H9 (cell line): Measurements from ENCODE around the gene PCGF5. TPM values are rescaled to one million over a fixed set of nuclear protein-coding genes. Genes with fewer than 3 reads are reported as not detected.

Experiments
- DNase-seq: peaks from one replicate; pipeline ENCODE4 v3.0.0-alpha.2; 2017
- H2AFZ ChIP-seq: one replicate; pipeline ENCODE4 v1.6.1; 2013; ENCODE audit warnings: mild to moderate bottlenecking, low read length, control low read depth, moderate library complexity
- H2AK5ac ChIP-seq: 2 replicates; pipeline ENCODE4 v1.6.1; 2013; ENCODE audit warnings: low read length, control low read depth, mixed read lengths; ENCODE audit not compliant: insufficient read length
- H2BK120ac ChIP-seq: one replicate; pipeline ENCODE4 v1.6.1; 2013; ENCODE audit warnings: low read depth, mild to moderate bottlenecking, low read length, control low read depth, inconsistent platforms; ENCODE audit not compliant: poor library complexity, severe bottlenecking
- H2BK12ac ChIP-seq: 2 replicates; pipeline ENCODE4 v1.6.1; 2013; ENCODE audit warnings: low read length, control low read depth, mixed read lengths, low read depth; ENCODE audit not compliant: insufficient read length
- H2BK15ac ChIP-seq: 2 replicates; pipeline ENCODE4 v1.6.1; 2013; ENCODE audit warnings: low read depth, low read length, control low read depth
- H2BK20ac ChIP-seq: one replicate; pipeline ENCODE4 v1.6.1; 2013; ENCODE audit warnings: low read depth, mild to moderate bottlenecking, low read length, control low read depth, inconsistent platforms; ENCODE audit not compliant: poor library complexity, severe bottlenecking
- H2BK5ac ChIP-seq: 2 replicates; pipeline ENCODE4 v1.6.1; 2013; ENCODE audit warnings: low read length, control low read depth, mixed read lengths; ENCODE audit not compliant: insufficient read length
- H3K14ac ChIP-seq: 2 replicates; pipeline ENCODE4 v1.6.1; 2013; ENCODE audit warnings: low read length, control low read depth; ENCODE audit not compliant: insufficient read depth
- H3K18ac ChIP-seq: 2 replicates; pipeline ENCODE4 v1.6.1; 2013; ENCODE audit warnings: low read depth, mild to moderate bottlenecking, mixed read lengths, low read length, control low read depth; ENCODE audit not compliant: insufficient read length
- H3K23ac ChIP-seq: 2 replicates; pipeline ENCODE4 v1.6.1; 2013; ENCODE audit warnings: low read length, control low read depth, mixed read lengths, low read depth; ENCODE audit not compliant: insufficient read length
- H3K23me2 ChIP-seq: 2 replicates; pipeline ENCODE4 v1.6.1; 2013; ENCODE audit warnings: low read depth, mild to moderate bottlenecking, mixed read lengths, low read length, control low read depth; ENCODE audit not compliant: insufficient read length, poor library complexity, severe bottlenecking
- H3K27ac ChIP-seq: 2 replicates; pipeline ENCODE4 v1.5.1; 2013; ENCODE audit warnings: low read length, control low read depth, mixed read lengths, low read depth; ENCODE audit not compliant: insufficient read length
- H3K27me3 ChIP-seq: 2 replicates; pipeline ENCODE4 v1.6.1; 2013; ENCODE audit warnings: low read length, control low read depth, inconsistent platforms; ENCODE audit not compliant: insufficient read depth
- H3K4ac ChIP-seq: 2 replicates; pipeline ENCODE4 v1.6.1; 2013; ENCODE audit warnings: low read depth, mild to moderate bottlenecking, control low read depth, inconsistent platforms, low read length, moderate library complexity
- H3K4me1 ChIP-seq: 2 replicates; pipeline ENCODE4 v1.6.1; 2013; ENCODE audit warnings: low read length, control low read depth, inconsistent platforms; ENCODE audit not compliant: insufficient read depth
- H3K4me2 ChIP-seq: 2 replicates; pipeline ENCODE4 v1.6.1; 2013; ENCODE audit warnings: low read length, control low read depth, mixed read lengths; ENCODE audit not compliant: insufficient read length, insufficient read depth
- H3K56ac ChIP-seq: 2 replicates; pipeline ENCODE4 v1.6.1; 2013; ENCODE audit warnings: low read depth, mild to moderate bottlenecking, mixed read lengths, low read length, control low read depth; ENCODE audit not compliant: insufficient read length
- H3K79me1 ChIP-seq: 2 replicates; pipeline ENCODE4 v1.6.1; 2013; ENCODE audit warnings: low read depth, mild to moderate bottlenecking, moderate library complexity, low read length, control low read depth, inconsistent platforms; ENCODE audit not compliant: insufficient read depth, poor library complexity, severe bottlenecking
- H3K79me2 ChIP-seq: 2 replicates; pipeline ENCODE4 v1.6.1; 2013; ENCODE audit warnings: low read length, control low read depth, inconsistent platforms; ENCODE audit not compliant: insufficient read depth
- H3K9ac ChIP-seq: 2 replicates; pipeline ENCODE4 v1.6.1; 2013; ENCODE audit warnings: low read length, control low read depth, mixed read lengths; ENCODE audit not compliant: insufficient read length; ENCODE audit errors: extremely low read depth
- H3K9me3 ChIP-seq: one replicate; pipeline ENCODE4 v1.6.1; 2013; ENCODE audit warnings: low read depth, low read length, inconsistent platforms; ENCODE audit not compliant: control insufficient read depth
- H3T11ph ChIP-seq: one replicate; pipeline ENCODE4 v1.6.1; 2013; ENCODE audit warnings: mild to moderate bottlenecking, low read length, control low read depth, inconsistent platforms
- H4K20me1 ChIP-seq: one replicate; pipeline ENCODE4 v1.6.1; 2013; ENCODE audit not compliant: control insufficient read depth, insufficient read length, insufficient read depth
- H4K5ac ChIP-seq: 2 replicates; pipeline ENCODE4 v1.6.1; 2013; ENCODE audit warnings: low read depth, mild to moderate bottlenecking, mixed read lengths, low read length, control low read depth; ENCODE audit not compliant: insufficient read length
- H4K8ac ChIP-seq: replicated peaks from 2 replicates; pipeline ENCODE4 v1.6.1; 2013; ENCODE audit warnings: low read length, control low read depth, mixed read lengths, low read depth; ENCODE audit not compliant: insufficient read length
- H4K91ac ChIP-seq: 2 replicates; pipeline ENCODE4 v1.6.1; 2013; ENCODE audit warnings: low read depth, mild to moderate bottlenecking, moderate library complexity, mixed read lengths, low read length, control low read depth; ENCODE audit not compliant: insufficient read length
- H3K27ac Mint-ChIP-seq, 3 experiments: 2 replicates in 2 of 3; 3 replicates in 1 of 3; pipeline ENCODE4 v1.8.0; 2020 to 2021; ENCODE audit warnings: mixed read lengths in 3 of 3, mild to moderate bottlenecking in 1 of 3, moderate library complexity in 1 of 3
- H3K27me3 Mint-ChIP-seq: 2 replicates; pipeline ENCODE4 v1.8.0; 2021; ENCODE audit warnings: low read depth, mild to moderate bottlenecking, moderate library complexity, mixed read lengths
- H3K36me3 Mint-ChIP-seq, 3 experiments: 2 replicates in 2 of 3; 3 replicates in 1 of 3; pipeline ENCODE4 v1.8.0; 2020 to 2021; ENCODE audit warnings: low read depth in 3 of 3, mixed read lengths in 3 of 3; ENCODE audit not compliant: insufficient read depth in 1 of 3
- H3K4me1 Mint-ChIP-seq, 2 experiments: 2 replicates each; pipeline ENCODE4 v1.8.0; 2020; ENCODE audit warnings: mixed read lengths in 2 of 2
- H3K4me3 Mint-ChIP-seq, 2 experiments: 2 replicates in 1 of 2; 3 replicates in 1 of 2; pipeline ENCODE4 v1.8.0; 2020 to 2021; ENCODE audit warnings: mild to moderate bottlenecking in 2 of 2, mixed read lengths in 2 of 2, moderate library complexity in 1 of 2
- H3K9me3 Mint-ChIP-seq, 2 experiments: 2 replicates in 1 of 2; 3 replicates in 1 of 2; pipeline ENCODE4 v1.8.0; 2020; ENCODE audit warnings: mild to moderate bottlenecking in 2 of 2, mixed read lengths in 2 of 2, moderate library complexity in 1 of 2
- CTCF ChIP-seq: fragments of 200-600 bp; sonication (generic); conservative IDR thresholded peaks from 3 replicates; pipeline ENCODE4 v1.8.0; 2021; ENCODE audit warnings: antibody characterized with exemption, mild to moderate bottlenecking
- WGBS: extraction: QIAGEN DNeasy Blood & Tissue Kit; methylation state at CpG from one replicate; pipeline ENCODE4 v1.1.7; 2013; ENCODE audit warnings: missing lambda C conversion rate, low lambda C conversion rate, mixed read lengths; ENCODE audit not compliant: insufficient read length; ENCODE audit errors: extremely low coverage; 5-methylcytosine and 5-hydroxymethylcytosine counted together
- total RNA-seq: library from RNA; stranded (reverse); gene quantifications from 2 replicates; pipeline ENCODE4 v1.2.1, GENCODE V29; 2021

Gene PCGF5
- total RNA-seq, 1 experiment from 2014 or later: 6.9 TPM

GRCh38 chr10:91219371-91220193 lies 881 bp upstream of the PCGF5 start:
- Mint-ChIP-seq H3K4me3 (peak overlapping the region; percentile 65 to 85), H3K27me3 (peaks cover 63% of the 10 kb centered on the region), H3K4me1 (peaks cover 10 to 13% of the 10 kb centered on the region in 2 experiments), H3K27ac (no peak overlapping the region), H3K9me3 (no peaks in the 10 kb centered on the region), H3K36me3 (no peaks in the 10 kb centered on the region)
- peaks cover 4% of the 10 kb centered on the region for H3K23me2 ChIP-seq
- no peak for DNase-seq
- H3K79me1 ChIP-seq: no peaks in the 10 kb centered on the region
- no peak overlapping the region for H4K91ac ChIP-seq
- no peaks in the 10 kb centered on the region for H4K20me1 ChIP-seq
- H3K4me1 ChIP-seq: no peaks in the 10 kb centered on the region
- no peak overlapping the region for H3K18ac ChIP-seq
- peak overlapping the region; percentile 60 for H3K4me2 ChIP-seq
- H2AFZ ChIP-seq: no peak overlapping the region
- H2BK15ac ChIP-seq: no peak overlapping the region
- H3K56ac ChIP-seq: no peak overlapping the region
- H2BK120ac ChIP-seq: no peak overlapping the region
- H3K4ac ChIP-seq: no peak overlapping the region
- peaks cover 13% of the 10 kb centered on the region; the same call in 1 of the 2 replicates for H3K27me3 ChIP-seq
- no CpG with 5 or more reads among the region's 8 CpGs for WGBS
- no peaks in the 10 kb centered on the region for H3K79me2 ChIP-seq
- H4K5ac ChIP-seq: no peak overlapping the region
- no peak overlapping the region for H3K14ac ChIP-seq
- H3K9me3 ChIP-seq: no peaks in the 10 kb centered on the region
- no peak overlapping the region for H2AK5ac ChIP-seq
- no peak overlapping the region for H4K8ac ChIP-seq
- H3K9ac ChIP-seq: no peak overlapping the region
- no peak overlapping the region for H3T11ph ChIP-seq
- no peak overlapping the region for H2BK12ac ChIP-seq
- H2BK20ac ChIP-seq: no peak overlapping the region
- no peak for TF ChIP-seq CTCF
- H3K23ac ChIP-seq: no peak overlapping the region
- no peak overlapping the region for H2BK5ac ChIP-seq
- no peak overlapping the region for H3K27ac ChIP-seq
